GM12878 (cell line): ENCODE results near the gene HK1. TPM values are rescaled to one million over a fixed set of nuclear protein-coding genes. Genes with fewer than 3 reads are reported as not detected.
"Not testable (repeated sequence)": the region's sequence is repeated elsewhere in the genome, so short reads cannot be mapped to it uniquely, and the experiment has no call there.

Source experiments
- ATAC-seq: fragments of 200-7000 bp; cut with Tn5 transposase; 3 replicates; pipeline ENCODE4 v1.9.1; 2020; ENCODE audit warnings: mild to moderate bottlenecking, moderate library complexity
- BruUV-seq: library from RNA; stranded (reverse); fragments of 400-500 nt; replicated peaks from 2 replicates; lab custom pipeline; 2021; lab: Mats Ljungman, UMichigan
- CTCF ChIA-PET: fragments of 300-600 bp; sonication (Branson Sonifier 250); formaldehyde crosslinking; extraction: SDS; loops from one replicate; lab custom pipeline; 2021; ENCODE audit warnings: inconsistent platforms; lab: Yijun Ruan, JAX
- POLR2A ChIA-PET: fragments of 350-600 bp; formaldehyde crosslinking; extraction: SDS; loops from one replicate; lab custom pipeline; 2021; ENCODE audit warnings: inconsistent platforms; lab: Charles Lee
- RAD21 ChIA-PET: fragments of 300-600 bp; sonication (Branson Sonifier 250); formaldehyde crosslinking; loops from one replicate; lab custom pipeline; 2023; ENCODE audit warnings: antibody characterized with exemption; ENCODE audit not compliant: unreplicated experiment; lab: Charles Lee
- SMC1A ChIA-PET: fragments of 300-600 bp; sonication (Branson Sonifier 250); formaldehyde crosslinking; loops from one replicate; lab custom pipeline; 2023; ENCODE audit not compliant: unreplicated experiment, uncharacterized antibody; lab: Charles Lee
- DNase-seq: peaks from one replicate; pipeline ENCODE4 v3.0.0-alpha.2; 2011; ENCODE audit warnings: low read depth, low spot score
- FAIRE-seq: peaks from 3 replicates; lab custom pipeline; 2011; peaks lifted over from hg19 to GRCh38; lab: Jason Lieb, UNC
- H2AFZ ChIP-seq: 2 replicates; pipeline ENCODE4 v1.6.0; 2011; ENCODE audit warnings: low read depth, low read length, control low read depth; ENCODE audit not compliant: control insufficient read depth
- H3K27ac ChIP-seq: 2 replicates; pipeline ENCODE4 v1.5.1; 2011; ENCODE audit warnings: control low read depth; ENCODE audit not compliant: control insufficient read depth, insufficient read depth
- H3K27me3 ChIP-seq, 2 experiments: replicated peaks in 1 of 2; 2 replicates each; pipeline versions ENCODE4 v1.6.0 to v1.6.1; 2011; ENCODE audit warnings: low read length in 1 of 2; ENCODE audit not compliant: control insufficient read depth in 2 of 2, insufficient read depth in 2 of 2
- H3K36me3 ChIP-seq, 2 experiments: 2 replicates each; pipeline ENCODE4 v1.5.1; 2011; ENCODE audit warnings: low read length in 1 of 2; ENCODE audit not compliant: control insufficient read depth in 2 of 2, insufficient read depth in 2 of 2
- H3K4me1 ChIP-seq: 2 replicates; pipeline ENCODE4 v1.6.1; 2011; ENCODE audit warnings: mild to moderate bottlenecking, low read length, moderate library complexity, mixed read lengths; ENCODE audit not compliant: control insufficient read depth, insufficient read depth
- H3K4me2 ChIP-seq: 2 replicates; pipeline ENCODE4 v1.6.0; 2011; ENCODE audit warnings: control low read depth; ENCODE audit not compliant: control insufficient read depth, insufficient read depth
- H3K4me3 ChIP-seq: fragments of 200-600 bp; sonication (generic); 2 replicates; pipeline ENCODE4 v1.5.1; 2016
- H3K79me2 ChIP-seq: 2 replicates; pipeline ENCODE4 v1.6.0; 2011; ENCODE audit warnings: low read length; ENCODE audit not compliant: control insufficient read depth, insufficient read depth
- H3K9ac ChIP-seq: 2 replicates; pipeline ENCODE4 v1.8.0; 2011; ENCODE audit warnings: low read length, control low read depth, mixed read lengths; ENCODE audit not compliant: control insufficient read depth, insufficient read depth
- H3K9me3 ChIP-seq: replicated peaks from 3 replicates; pipeline ENCODE4 v1.5.1; 2011; ENCODE audit warnings: mild to moderate bottlenecking, low read length; ENCODE audit not compliant: control insufficient read depth, insufficient read depth
- H4K20me1 ChIP-seq: 2 replicates; pipeline ENCODE4 v1.6.0; 2011; ENCODE audit not compliant: control insufficient read depth, insufficient read depth
- CBX3 ChIP-seq: fragments of 200-600 bp; sonication (generic); IDR thresholded peaks from 2 replicates; pipeline ENCODE4 v1.6.1; 2016; ENCODE audit warnings: low read depth, borderline replicate concordance
- DPF2 ChIP-seq: fragments of 450-650 bp; IDR thresholded peaks from 2 replicates; pipeline ENCODE4 v1.6.1; 2017; ENCODE audit warnings: mild to moderate bottlenecking
- EZH2 ChIP-seq: IDR thresholded peaks from 2 replicates; pipeline ENCODE4 v1.6.1; 2012; ENCODE audit warnings: low read depth, mild to moderate bottlenecking, control low read depth, inconsistent platforms, low read length, borderline replicate concordance; ENCODE audit not compliant: control insufficient read depth
- NR2C1 ChIP-seq: fragments of 450-650 bp; IDR thresholded peaks from 2 replicates; pipeline ENCODE4 v1.6.1; 2017; ENCODE audit warnings: antibody characterized with exemption, mild to moderate bottlenecking, moderate library complexity
- WGBS: methylation state at CpG from one replicate; pipeline ENCODE4 v1.1.6; 2016; ENCODE audit warnings: low lambda C conversion rate; ENCODE audit not compliant: insufficient replicate concordance, insufficient coverage; ENCODE audit errors: missing lambda C conversion rate; 5-methylcytosine and 5-hydroxymethylcytosine counted together
- in situ Hi-C: fragments of 300-500 bp; cut with MboI; formaldehyde crosslinking; loops from 9 replicates; pipeline ENCODE4 v1.14.3; 2018; ENCODE audit warnings: mixed read lengths
- intact Hi-C: fragments of 100-400 bp; cut with micrococcal nuclease; formaldehyde crosslinking; loops from one replicate; pipeline ENCODE4 v1.14.2; 2022; ENCODE audit not compliant: unreplicated experiment
- polyA plus RNA-seq, 11 experiments: library from polyadenylated mRNA; depleted of rRNA in 4 of 11; unstranded in 6 of 11; stranded (reverse) in 5 of 11; fragments of >200 nt; fragmentation: Nextera tagmentation in 4 of 11; fragmentation: Illumina TruSeq in 1 of 11; extraction: Ambion mirVana in 4 of 11; extraction: Trizol in 1 of 11; gene quantifications; 1 replicate in 1 of 11; 2 replicates in 10 of 11; pipeline versions ENCODE4 v1.2.1 to v1.2.3, GENCODE V29; 2011 to 2016; ENCODE audit warnings: inconsistent platforms in 2 of 11, missing spikeins in 2 of 11, low read depth in 1 of 11
- total RNA-seq, 4 experiments: library from RNA; depleted of rRNA in 3 of 4; stranded (reverse); fragments of >200 nt in 3 of 4; fragmentation: Illumina TruSeq in 1 of 4; extraction: Trizol in 1 of 4; gene quantifications; 2 replicates each; pipeline versions ENCODE4 v1.2.1 to v1.2.3, GENCODE V29; 2013 to 2021
- TF ChIP-seq, protein P1 (sequence below): fragments of 450-650 bp; IDR thresholded peaks from 2 replicates; pipeline ENCODE4 v1.6.1; 2016; ENCODE audit warnings: mild to moderate bottlenecking
- TF ChIP-seq, protein P2 (sequence below): fragments of 450-650 bp; IDR thresholded peaks from 2 replicates; pipeline ENCODE4 v1.6.1; 2016; ENCODE audit warnings: mild to moderate bottlenecking, moderate library complexity, borderline replicate concordance

HK1 gene
- total and polyA plus RNA-seq, 10 of the 15 experiments (the other 5 are each of a cell fraction or from before 2014, with no cell fraction given), result 3.4 to 77.3 (median 46.6) TPM

DNA sequence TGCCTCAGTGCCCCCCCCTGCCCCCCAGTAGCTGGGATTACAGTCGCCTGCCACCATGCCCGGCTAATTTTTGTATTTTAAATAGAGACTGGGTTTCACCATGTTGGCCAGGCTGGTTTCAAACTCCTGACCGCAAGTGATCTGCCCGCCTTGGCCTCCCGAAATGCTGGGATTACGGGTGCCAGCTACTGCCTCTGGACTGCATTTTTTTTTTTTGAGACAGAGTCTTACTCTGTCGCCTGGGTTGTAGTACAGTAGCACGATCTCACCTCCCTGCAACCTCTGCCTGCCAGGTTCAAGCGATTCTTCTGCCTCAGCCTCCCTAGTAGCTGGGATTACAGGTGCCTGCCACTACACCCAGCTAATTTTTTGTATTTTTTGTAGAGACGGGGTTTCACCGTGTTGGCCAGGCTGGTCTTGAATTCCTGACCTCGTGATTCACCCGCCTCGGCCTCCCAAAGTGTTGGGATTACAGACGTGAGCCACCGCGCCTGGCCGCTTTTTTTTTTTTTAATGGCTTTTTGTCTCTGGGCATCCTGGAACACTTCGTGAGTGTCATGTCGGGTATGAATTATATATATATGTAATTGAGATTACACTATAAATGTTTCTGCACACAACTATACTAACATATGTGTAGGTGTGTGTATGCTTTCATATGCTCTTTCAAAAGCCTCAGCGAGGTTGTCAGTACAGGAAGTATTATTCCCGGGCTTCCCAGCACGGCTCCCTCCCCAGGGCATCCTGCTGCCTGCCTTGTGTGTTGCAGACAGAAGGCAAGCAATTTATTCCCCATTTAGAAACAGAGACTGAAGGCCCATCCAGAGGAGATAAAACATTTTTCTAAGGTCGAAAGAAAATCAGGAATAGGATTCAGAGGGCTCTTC is 47.6 kb downstream of the HK1 start:
- ATAC-seq, H3K4me2 ChIP-seq, H2AFZ ChIP-seq, H3K27ac ChIP-seq, intact Hi-C loops, H3K9ac ChIP-seq, DNase-seq, FAIRE-seq, H3K36me3 ChIP-seq, RAD21 ChIA-PET, H4K20me1 ChIP-seq, in situ Hi-C loops, H3K27me3 ChIP-seq, H3K9me3 ChIP-seq, BruUV-seq, H3K4me3 ChIP-seq: not testable (repeated sequence)
- TF ChIP-seq, protein P1, sequence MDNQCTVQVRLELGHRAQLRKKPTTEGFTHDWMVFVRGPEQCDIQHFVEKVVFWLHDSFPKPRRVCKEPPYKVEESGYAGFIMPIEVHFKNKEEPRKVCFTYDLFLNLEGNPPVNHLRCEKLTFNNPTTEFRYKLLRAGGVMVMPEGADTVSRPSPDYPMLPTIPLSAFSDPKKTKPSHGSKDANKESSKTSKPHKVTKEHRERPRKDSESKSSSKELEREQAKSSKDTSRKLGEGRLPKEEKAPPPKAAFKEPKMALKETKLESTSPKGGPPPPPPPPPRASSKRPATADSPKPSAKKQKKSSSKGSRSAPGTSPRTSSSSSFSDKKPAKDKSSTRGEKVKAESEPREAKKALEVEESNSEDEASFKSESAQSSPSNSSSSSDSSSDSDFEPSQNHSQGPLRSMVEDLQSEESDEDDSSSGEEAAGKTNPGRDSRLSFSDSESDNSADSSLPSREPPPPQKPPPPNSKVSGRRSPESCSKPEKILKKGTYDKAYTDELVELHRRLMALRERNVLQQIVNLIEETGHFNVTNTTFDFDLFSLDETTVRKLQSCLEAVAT, result peak; percentile 47; the same call in 1 of the 2 replicates
- WGBS, result 87% methylated on average over 23 of the region's 24 CpGs
- Histone ChIP-seq H3K79me2 (peaks cover 73% of the 10 kb centered on the region), H3K4me1 (peaks cover 14% of the 10 kb centered on the region)
- CTCF ChIA-PET, result interaction anchor here (2.9 kb wide), 1 partner anchor 8 kb away, joined by 23 read pairs; no protein-coding TSS in a partner anchor
- POLR2A ChIA-PET, result interaction anchor here (0.5 to 3.1 kb wide), 2 partner anchors 8 to 122 kb away, joined by 5 to 27 read pairs; no protein-coding TSS in a partner anchor
- SMC1A ChIA-PET, result interaction anchor here (1.2 kb wide), 1 partner anchor 14 kb away, joined by 3 read pairs; no protein-coding TSS in a partner anchor

DNA sequence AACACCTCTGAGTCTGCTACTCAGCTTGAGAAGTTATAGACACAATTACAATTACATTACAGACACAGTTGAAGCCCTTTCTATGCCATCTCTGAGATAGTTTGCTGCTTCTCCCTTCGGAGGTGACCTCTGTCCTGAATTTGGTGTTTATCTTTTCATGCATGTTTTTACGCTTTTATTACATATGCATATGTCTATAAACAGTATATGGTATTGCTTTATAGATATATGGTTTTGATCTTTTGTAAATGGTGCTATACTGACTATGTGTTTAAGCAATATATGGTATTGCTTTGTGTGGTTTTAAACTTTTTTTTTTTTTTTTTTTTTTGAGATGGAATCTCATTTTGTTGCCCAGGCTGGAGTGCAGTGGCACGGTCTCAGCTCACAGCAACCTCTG is 48.4 kb downstream of the HK1 start:
- H3K79me2 ChIP-seq, result peaks cover 70% of the 10 kb centered on the region
- FAIRE-seq (no peak), ATAC-seq (no peak), DNase-seq (no peak)
- H2AFZ ChIP-seq, result no peak overlapping the region
- H3K4me1 ChIP-seq, result peaks cover 14% of the 10 kb centered on the region
- no peak overlapping the region for H3K4me2 ChIP-seq
- no TSS peak for BruUV-seq
- ChIA-PET CTCF (interaction anchor here (2.2 to 2.9 kb wide), 2 partner anchors 9 to 88 kb away, joined by 6 to 23 read pairs; no protein-coding TSS in a partner anchor), SMC1A (interaction anchor here (1.2 to 2.3 kb wide), 4 partner anchors 8 to 120 kb away, joined by 3 to 24 read pairs (median 4); no protein-coding TSS in a partner anchor), RAD21 (interaction anchor here (1.0 to 1.7 kb wide), 5 partner anchors 7 to 98 kb away, joined by 3 to 6 read pairs (median 4); no protein-coding TSS in a partner anchor), POLR2A (interaction anchor here (0.5 to 3.1 kb wide), 5 partner anchors 9 to 261 kb away, joined by 3 to 27 read pairs (median 5); no protein-coding TSS in a partner anchor)
- intact Hi-C loops (no loop called here), in situ Hi-C loops (no loop called here)
- peaks cover 0 to 3% of the 10 kb centered on the region in 2 experiments; a peak in 3 of 4 replicates for H3K36me3 ChIP-seq
- H3K9ac ChIP-seq, result no peak overlapping the region
- no peaks in the 10 kb centered on the region for H3K27me3 ChIP-seq
- no peaks in the 10 kb centered on the region for H4K20me1 ChIP-seq
- H3K27ac ChIP-seq, result no peak overlapping the region
- WGBS, result 98% methylated on average over 2 of the region's 3 CpGs
- H3K4me3 ChIP-seq, result no peak overlapping the region
- no peaks in the 10 kb centered on the region for H3K9me3 ChIP-seq
- TF ChIP-seq NR2C1, result no peak
- no peak for TF ChIP-seq CBX3
- no peak for TF ChIP-seq DPF2
- TF ChIP-seq, protein P2, sequence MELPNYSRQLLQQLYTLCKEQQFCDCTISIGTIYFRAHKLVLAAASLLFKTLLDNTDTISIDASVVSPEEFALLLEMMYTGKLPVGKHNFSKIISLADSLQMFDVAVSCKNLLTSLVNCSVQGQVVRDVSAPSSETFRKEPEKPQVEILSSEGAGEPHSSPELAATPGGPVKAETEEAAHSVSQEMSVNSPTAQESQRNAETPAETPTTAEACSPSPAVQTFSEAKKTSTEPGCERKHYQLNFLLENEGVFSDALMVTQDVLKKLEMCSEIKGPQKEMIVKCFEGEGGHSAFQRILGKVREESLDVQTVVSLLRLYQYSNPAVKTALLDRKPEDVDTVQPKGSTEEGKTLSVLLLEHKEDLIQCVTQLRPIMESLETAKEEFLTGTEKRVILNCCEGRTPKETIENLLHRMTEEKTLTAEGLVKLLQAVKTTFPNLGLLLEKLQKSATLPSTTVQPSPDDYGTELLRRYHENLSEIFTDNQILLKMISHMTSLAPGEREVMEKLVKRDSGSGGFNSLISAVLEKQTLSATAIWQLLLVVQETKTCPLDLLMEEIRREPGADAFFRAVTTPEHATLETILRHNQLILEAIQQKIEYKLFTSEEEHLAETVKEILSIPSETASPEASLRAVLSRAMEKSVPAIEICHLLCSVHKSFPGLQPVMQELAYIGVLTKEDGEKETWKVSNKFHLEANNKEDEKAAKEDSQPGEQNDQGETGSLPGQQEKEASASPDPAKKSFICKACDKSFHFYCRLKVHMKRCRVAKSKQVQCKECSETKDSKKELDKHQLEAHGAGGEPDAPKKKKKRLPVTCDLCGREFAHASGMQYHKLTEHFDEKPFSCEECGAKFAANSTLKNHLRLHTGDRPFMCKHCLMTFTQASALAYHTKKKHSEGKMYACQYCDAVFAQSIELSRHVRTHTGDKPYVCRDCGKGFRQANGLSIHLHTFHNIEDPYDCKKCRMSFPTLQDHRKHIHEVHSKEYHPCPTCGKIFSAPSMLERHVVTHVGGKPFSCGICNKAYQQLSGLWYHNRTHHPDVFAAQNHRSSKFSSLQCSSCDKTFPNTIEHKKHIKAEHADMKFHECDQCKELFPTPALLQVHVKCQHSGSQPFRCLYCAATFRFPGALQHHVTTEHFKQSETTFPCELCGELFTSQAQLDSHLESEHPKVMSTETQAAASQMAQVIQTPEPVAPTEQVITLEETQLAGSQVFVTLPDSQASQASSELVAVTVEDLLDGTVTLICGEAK, result no peak
- TF ChIP-seq EZH2, result no peak
